LNCaP clone FGC (cell line): ENCODE measurements around the gene THAP7.
"Not testable (repeated sequence)": the region's sequence is repeated elsewhere in the genome, so short reads cannot be mapped to it uniquely, and the experiment has no call there.

Source experiments
- DNase-seq: peaks from one replicate; pipeline ENCODE4 v3.0.0-alpha.2; 2011; ENCODE audit warnings: low read depth
- H3K4me3 ChIP-seq: 2 replicates; pipeline ENCODE4 v1.5.1; 2011; ENCODE audit warnings: mild to moderate bottlenecking, low read depth, low read length, control low read depth
- CTCF ChIP-seq: IDR thresholded peaks from 2 replicates; pipeline ENCODE4 v1.5.1; 2012; ENCODE audit warnings: mild to moderate bottlenecking; ENCODE audit not compliant: control insufficient read depth, insufficient read depth; ENCODE audit errors: extremely low read depth

The THAP7 gene

DNA sequence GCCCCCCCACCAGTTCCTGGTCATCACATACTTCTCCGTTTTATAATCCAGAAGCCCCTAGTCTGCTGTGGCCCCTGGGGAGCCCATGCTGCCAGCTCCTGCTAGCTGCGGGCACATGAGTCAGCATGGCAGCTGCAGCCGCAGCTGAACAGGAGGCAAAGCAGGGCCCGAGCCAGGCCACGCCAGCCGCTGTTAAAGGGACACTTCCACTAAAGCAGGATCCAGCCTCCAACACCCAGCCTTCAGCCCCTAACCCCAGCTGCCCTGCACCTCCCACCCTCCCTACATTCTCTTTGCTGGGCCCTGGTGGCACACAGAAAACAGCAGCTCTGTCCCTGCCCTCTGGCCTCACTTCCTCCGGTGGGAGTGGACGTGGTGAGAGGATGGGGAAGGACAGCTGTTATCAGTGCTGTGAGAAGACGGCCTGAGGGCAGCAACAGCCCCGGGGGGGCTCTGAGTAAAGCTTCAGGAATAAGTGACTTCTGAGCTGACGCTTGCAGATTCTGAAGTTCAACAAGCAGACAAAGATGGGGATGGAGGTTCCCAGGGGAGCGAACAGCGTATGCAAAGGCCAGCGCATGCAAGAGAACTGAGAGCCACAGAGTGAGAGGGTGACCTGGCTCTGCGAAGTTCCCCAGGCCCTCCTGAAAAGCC, 43.1 kb upstream of the THAP7 start:
- TF ChIP-seq CTCF = no peak
- DNase-seq = no peak
- no peak overlapping the region for H3K4me3 ChIP-seq

- no peak overlapping the region for H3K4me3 ChIP-seq
- no peak for TF ChIP-seq CTCF
- DNase-seq = no peak
Observed at GRCh38 chr22:21043860-21044535, 42.1 kb upstream of the THAP7 start.

DNA sequence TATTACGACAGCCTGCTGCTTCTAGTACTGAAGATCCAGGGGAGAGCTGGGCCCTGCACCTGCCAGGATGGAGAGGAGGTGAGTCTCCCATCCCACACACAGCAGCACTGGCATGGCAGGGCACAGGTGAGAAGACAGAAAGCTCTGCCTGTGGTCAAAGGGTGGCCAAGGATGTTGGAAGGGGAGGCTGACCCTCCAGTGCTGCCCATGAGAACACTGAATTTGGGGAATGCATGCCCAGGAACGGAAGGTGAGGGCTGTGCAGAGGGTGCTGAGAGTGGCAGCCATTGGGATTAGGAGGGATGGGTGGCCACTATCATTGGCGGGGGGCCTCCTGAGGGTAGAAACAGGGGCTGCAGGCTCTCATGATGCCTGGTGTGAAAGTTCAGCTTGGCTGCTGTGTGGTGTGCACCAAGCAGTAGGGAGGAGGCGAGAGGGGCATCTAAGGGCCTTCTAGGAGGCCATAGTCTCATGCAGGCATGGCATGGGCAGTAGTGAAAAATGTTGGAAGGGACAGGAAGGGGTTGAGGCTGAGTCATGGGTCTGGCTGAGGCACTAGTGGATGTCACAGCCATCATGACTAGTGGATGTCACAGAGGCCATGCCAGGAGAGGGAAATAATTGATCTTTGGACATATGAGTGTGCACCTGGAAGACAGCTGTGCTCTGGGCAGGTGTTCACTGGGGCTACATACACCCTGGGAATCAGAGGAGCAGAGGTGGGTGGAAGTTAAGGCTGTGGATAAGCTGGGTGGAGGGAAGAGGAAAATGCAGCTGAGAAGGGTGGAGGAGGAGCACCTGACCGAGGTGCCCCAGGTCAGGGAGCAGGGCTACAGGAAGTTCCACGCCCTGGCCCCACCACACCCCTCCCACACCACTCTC, 41.3 kb upstream of the THAP7 start:
- no peak for TF ChIP-seq CTCF
- DNase-seq = no peak
- H3K4me3 ChIP-seq = no peak overlapping the region

GRCh38 chr22:21041937-21042336, 40.0 kb upstream of the THAP7 start:
- TF ChIP-seq CTCF = no peak
- H3K4me3 ChIP-seq = no peak overlapping the region
- DNase-seq = no peak

GRCh38 chr22:21039158-21039557, 37.2 kb upstream of the THAP7 start:
- not testable (repeated sequence) for DNase-seq, H3K4me3 ChIP-seq

GRCh38 chr22:21038405-21038804, 36.5 kb upstream of the THAP7 start:
- H3K4me3 ChIP-seq = no peak overlapping the region
- DNase-seq = no peak
- no peak for TF ChIP-seq CTCF

GRCh38 chr22:21034989-21035388, 33.1 kb upstream of the THAP7 start:
- H3K4me3 ChIP-seq = no peak overlapping the region
- TF ChIP-seq CTCF = no peak
- DNase-seq = no peak
